Nephron progenitor cell (in vitro differentiated cells): ENCODE results near the gene ALDH3A1.
A peak's percentile ranks its signal among the peaks of the same experiment; 100 is the strongest.

Experiments used
- DNase-seq: peaks from one replicate; pipeline ENCODE4 v3.0.0; 2021
- H3K27ac Mint-ChIP-seq: 2 replicates; pipeline ENCODE4 v1.8.0; 2021; ENCODE audit warnings: mild to moderate bottlenecking, moderate library complexity, mixed read lengths
- H3K27me3 Mint-ChIP-seq: 2 replicates; pipeline ENCODE4 v1.8.0; 2021; ENCODE audit warnings: mild to moderate bottlenecking, low read depth, mixed read lengths; ENCODE audit not compliant: poor library complexity
- H3K36me3 Mint-ChIP-seq: 2 replicates; pipeline ENCODE4 v1.8.0; 2021; ENCODE audit warnings: low read depth, mixed read lengths
- H3K4me1 Mint-ChIP-seq: 2 replicates; pipeline ENCODE4 v1.8.0; 2021; ENCODE audit warnings: mixed read lengths
- H3K4me3 Mint-ChIP-seq: 2 replicates; pipeline ENCODE4 v1.8.0; 2021; ENCODE audit warnings: mild to moderate bottlenecking, moderate library complexity, mixed read lengths
- H3K9me3 Mint-ChIP-seq: 2 replicates; pipeline ENCODE4 v1.8.0; 2021; ENCODE audit warnings: mild to moderate bottlenecking, moderate library complexity, mixed read lengths
- CTCF ChIP-seq: fragments of 200-600 bp; sonication (generic); IDR thresholded peaks from 2 replicates; pipeline ENCODE4 v1.5.0; 2021; ENCODE audit warnings: antibody characterized with exemption

The ALDH3A1 gene

DNA sequence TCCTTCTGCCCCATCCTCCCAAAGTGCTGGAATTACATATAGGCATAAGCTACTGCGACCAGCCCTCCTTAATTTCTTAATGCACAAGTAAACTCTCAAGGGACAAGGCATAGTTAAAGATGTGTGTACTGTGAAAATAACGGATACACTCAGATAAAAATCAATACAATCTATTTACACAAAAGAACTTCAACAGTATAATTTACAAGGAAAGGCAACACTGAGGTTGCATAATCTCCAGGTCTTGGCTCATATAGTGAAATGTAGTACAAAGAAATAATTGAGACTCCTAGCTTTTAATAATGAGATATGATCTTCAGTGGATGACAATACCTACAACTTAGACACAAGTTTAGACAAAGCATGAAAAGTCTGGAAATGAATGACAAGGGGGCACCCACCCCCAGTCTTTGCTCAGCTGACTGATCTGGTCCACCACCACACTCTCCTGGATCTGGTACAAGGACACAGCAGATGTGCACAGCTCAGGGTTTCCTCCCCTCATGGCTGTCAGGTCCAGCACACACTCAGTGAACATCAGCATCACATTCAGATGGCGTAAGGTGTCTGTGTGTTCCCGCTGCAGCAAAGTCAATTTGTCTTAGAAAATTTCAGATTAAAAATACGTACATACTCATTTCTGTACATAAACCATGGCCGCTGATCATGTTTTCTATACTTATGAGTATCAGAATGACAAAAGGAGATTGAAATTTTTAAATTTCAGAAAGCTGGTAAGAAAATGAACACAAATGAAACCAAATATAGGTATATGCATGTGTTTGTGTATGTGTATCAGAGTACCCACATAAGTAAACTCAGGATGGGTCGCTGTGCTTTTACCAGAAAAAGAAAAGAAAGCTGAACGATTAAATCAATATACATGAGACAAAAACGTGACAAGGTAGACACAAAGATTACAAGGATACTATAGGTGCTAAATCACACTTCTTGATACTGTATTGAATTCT is 33.7 kb upstream of the ALDH3A1 start:
- no peak for TF ChIP-seq CTCF
- no peak for DNase-seq
- H3K9me3 Mint-ChIP-seq, result no peaks in the 10 kb centered on the region
- H3K27me3 Mint-ChIP-seq, result peaks cover 2% of the 10 kb centered on the region
- no peaks in the 10 kb centered on the region for H3K4me1 Mint-ChIP-seq
- peak overlapping the region; percentile 46 for H3K27ac Mint-ChIP-seq
- H3K4me3 Mint-ChIP-seq, result no peak overlapping the region
- H3K36me3 Mint-ChIP-seq, result peaks cover 36% of the 10 kb centered on the region

DNA sequence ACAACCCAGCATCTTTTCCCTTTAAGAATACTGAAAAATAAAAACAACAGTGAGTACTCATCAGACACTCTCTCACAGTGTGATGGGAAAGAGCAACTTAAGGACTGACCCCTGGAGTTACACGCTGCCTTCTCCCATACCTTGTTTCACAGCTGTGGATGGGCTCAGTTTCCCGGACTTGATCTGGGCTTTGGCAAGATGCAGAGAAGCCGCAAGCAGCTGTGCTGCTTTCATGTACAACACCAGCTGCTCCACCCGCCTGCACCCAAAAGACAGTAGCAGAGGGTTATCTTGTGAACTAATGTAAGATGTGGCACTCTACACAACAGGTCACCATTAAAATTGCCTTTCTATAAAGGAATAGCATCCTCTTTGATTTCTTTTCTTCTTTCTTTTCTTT is 32.7 kb upstream of the ALDH3A1 start:
- H3K27me3 Mint-ChIP-seq, result peaks cover 2% of the 10 kb centered on the region
- no peak overlapping the region for H3K4me3 Mint-ChIP-seq
- no peak for TF ChIP-seq CTCF
- peaks cover 46% of the 10 kb centered on the region for H3K36me3 Mint-ChIP-seq
- no peak for DNase-seq
- H3K4me1 Mint-ChIP-seq, result no peaks in the 10 kb centered on the region
- H3K9me3 Mint-ChIP-seq, result no peaks in the 10 kb centered on the region
- no peak overlapping the region for H3K27ac Mint-ChIP-seq

DNA sequence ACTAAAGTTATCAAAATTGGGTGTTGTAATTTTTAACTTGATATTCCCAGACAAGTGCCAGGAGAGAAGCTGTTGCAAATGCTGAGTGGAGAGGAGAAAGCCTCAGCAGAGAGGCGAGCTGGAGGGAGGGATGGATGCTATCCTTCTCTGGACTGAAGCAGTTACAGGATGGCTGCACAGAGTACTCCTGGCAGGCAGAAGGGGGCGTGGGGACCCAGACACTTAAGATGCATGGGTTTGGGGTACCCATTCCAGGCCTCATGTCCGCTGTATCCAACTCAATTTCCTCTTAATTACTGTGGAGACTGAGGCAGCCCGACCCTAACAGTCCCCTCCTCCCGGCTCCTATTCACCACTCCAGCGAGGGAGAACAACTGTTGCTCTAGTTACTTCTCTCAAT is 25.4 kb upstream of the ALDH3A1 start:
- peaks cover 2% of the 10 kb centered on the region for H3K27me3 Mint-ChIP-seq
- DNase-seq, result no peak
- peaks cover 23% of the 10 kb centered on the region for H3K4me1 Mint-ChIP-seq
- H3K36me3 Mint-ChIP-seq, result peaks cover 48% of the 10 kb centered on the region
- TF ChIP-seq CTCF, result no peak
- no peaks in the 10 kb centered on the region for H3K9me3 Mint-ChIP-seq
- H3K27ac Mint-ChIP-seq, result no peak overlapping the region
- H3K4me3 Mint-ChIP-seq, result no peak overlapping the region

- Mint-ChIP-seq H3K27me3 (peaks cover 1% of the 10 kb centered on the region), H3K4me1 (peaks cover 23% of the 10 kb centered on the region), H3K27ac (peak overlapping the region; percentile 50), H3K9me3 (no peaks in the 10 kb centered on the region), H3K36me3 (peaks cover 41% of the 10 kb centered on the region), H3K4me3 (no peak overlapping the region)
- DNase-seq, result no peak
- no peak for TF ChIP-seq CTCF
These were observed 24.0 kb upstream of the ALDH3A1 start for GRCh38 chr17:19771971-19772630.

GRCh38 chr17:19770985-19771735 is 23.1 kb upstream of the ALDH3A1 start:
- Mint-ChIP-seq H3K27ac (peak overlapping the region; percentile 50), H3K4me3 (no peak overlapping the region), H3K27me3 (peaks cover 2% of the 10 kb centered on the region), H3K36me3 (peaks cover 31% of the 10 kb centered on the region), H3K9me3 (no peaks in the 10 kb centered on the region), H3K4me1 (peaks cover 23% of the 10 kb centered on the region)
- TF ChIP-seq CTCF, result no peak
- DNase-seq, result no peak
